VCaP (cell line): ENCODE results near the gene HAO2.

Experiments
- H3K27ac ChIP-seq: fragments of 450-650 bp; 2 replicates; pipeline ENCODE4 v1.5.1; 2017
- CTCF ChIP-seq: fragments of 450-650 bp; conservative IDR thresholded peaks from 2 replicates; pipeline ENCODE4 v1.5.1; 2017; ENCODE audit warnings: mild to moderate bottlenecking, moderate library complexity

Gene HAO2

GRCh38 chr1:119394085-119394484 is 25.5 kb downstream of the HAO2 start:
- no peak for TF ChIP-seq CTCF
- H3K27ac ChIP-seq, result no peak overlapping the region

GRCh38 chr1:119396982-119397381 is 28.4 kb downstream of the HAO2 start:
- TF ChIP-seq CTCF, result no peak

GRCh38 chr1:119397986-119398385 is 29.4 kb downstream of the HAO2 start:
- H3K27ac ChIP-seq, result no peak overlapping the region
- TF ChIP-seq CTCF, result no peak

More at GRCh38 chr1:119396982-119397381, 28.4 kb downstream of the HAO2 start:
- no peak overlapping the region for H3K27ac ChIP-seq

GRCh38 chr1:119404736-119405135 is 36.2 kb downstream of the HAO2 start:
- TF ChIP-seq CTCF, result no peak

GRCh38 chr1:119409731-119410130 is 41.1 kb downstream of the HAO2 start:
- no peak overlapping the region for H3K27ac ChIP-seq
- no peak for TF ChIP-seq CTCF

More at GRCh38 chr1:119404736-119405135, 36.2 kb downstream of the HAO2 start:
- no peak overlapping the region for H3K27ac ChIP-seq

- TF ChIP-seq CTCF, result no peak
- no peak overlapping the region for H3K27ac ChIP-seq
Measured at GRCh38 chr1:119410961-119411360, 42.4 kb downstream of the HAO2 start.

- H3K27ac ChIP-seq, result no peak within 1 kb of the TSS
- TF ChIP-seq CTCF, result no peak
Measured at GRCh38 chr1:119414950-119415349, 46.4 kb downstream of the HAO2 start, which contains the start of gene HSD3B2. TSS of gene HSD3B2 (plus strand) at chr1:119415150. CDS start at chr1:119415420, 270 bp downstream.
